ENCODE measurements around the gene DPP6.

The DPP6 gene

DNA sequence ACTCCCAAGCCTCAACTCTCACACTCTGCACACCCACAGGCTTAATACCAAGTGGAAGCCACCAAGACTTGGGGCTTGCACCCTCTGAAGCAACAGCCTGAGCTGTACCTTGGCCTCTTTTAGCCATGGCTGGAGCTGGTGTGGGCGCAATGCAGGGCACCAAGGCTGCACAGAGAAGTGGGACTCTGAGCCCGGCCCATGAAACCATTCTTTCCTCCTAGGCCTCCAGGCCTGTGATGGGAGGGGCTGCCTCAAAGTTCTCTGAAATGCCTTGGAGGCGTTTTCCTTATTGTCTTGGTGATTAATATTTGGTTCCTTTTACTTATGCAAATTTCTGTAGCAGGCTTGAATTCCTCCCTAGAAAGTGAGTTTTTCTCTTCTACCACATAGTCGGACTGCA, 674.2 kb downstream of the DPP6 start:
- Histone ChIP-seq H3K36me3 (no peaks in the 10 kb centered on the region), H3K4me3 (ENCODE audit: low read depth in 1 of 2, low read length in 1 of 2) (no peak overlapping the region), H3K9me3 (no peaks in the 10 kb centered on the region), H3K4me1 (ENCODE audit: control insufficient read depth in 1 of 2, insufficient read depth in 1 of 2, low read depth in 1 of 2, low read length in 1 of 2) (no peaks in the 10 kb centered on the region), H3K27ac (no peak overlapping the region), H3K27me3 (no peaks in the 10 kb centered on the region)
- TF ChIP-seq CTCF (IDR thresholded peaks at IDR 0.05): no peak

- no peak for TF ChIP-seq CTCF (IDR thresholded peaks at IDR 0.05)
- Histone ChIP-seq H3K4me1 (ENCODE audit: control insufficient read depth in 1 of 2, insufficient read depth in 1 of 2, low read depth in 1 of 2, low read length in 1 of 2) (no peaks in the 10 kb centered on the region), H3K27ac (no peak overlapping the region), H3K9me3 (no peaks in the 10 kb centered on the region), H3K27me3 (no peaks in the 10 kb centered on the region), H3K36me3 (no peaks in the 10 kb centered on the region), H3K4me3 (ENCODE audit: low read depth in 1 of 2, low read length in 1 of 2) (no peak overlapping the region)
These were observed 676.9 kb downstream of the DPP6 start for GRCh38 chr7:154729056-154729455.

DNA sequence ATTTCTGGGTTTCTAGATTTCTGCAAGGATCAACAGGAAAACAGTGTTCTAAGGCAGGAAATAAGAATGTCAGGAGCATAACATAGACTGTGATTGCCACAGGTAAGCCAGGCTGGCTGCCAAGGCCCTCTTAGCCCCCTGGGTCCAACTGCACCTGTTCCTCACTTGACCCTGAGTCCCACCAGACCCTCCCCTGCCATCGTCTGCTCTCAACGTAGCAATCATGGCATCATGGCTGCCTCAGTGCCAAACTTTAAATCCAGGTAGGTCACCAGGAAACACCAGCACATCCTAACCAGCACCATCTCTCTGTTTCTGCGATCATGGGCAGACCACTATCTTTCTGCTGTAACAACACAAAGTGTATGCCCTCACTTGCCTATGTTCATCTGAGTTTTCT, 683.6 kb downstream of the DPP6 start:
- Histone ChIP-seq H3K27me3 (no peaks in the 10 kb centered on the region), H3K4me1 (ENCODE audit: control insufficient read depth in 1 of 2, insufficient read depth in 1 of 2, low read depth in 1 of 2, low read length in 1 of 2) (no peaks in the 10 kb centered on the region), H3K36me3 (no peaks in the 10 kb centered on the region), H3K9me3 (no peaks in the 10 kb centered on the region), H3K27ac (no peak overlapping the region), H3K4me3 (ENCODE audit: low read depth in 1 of 2, low read length in 1 of 2) (no peak overlapping the region)
- no peak for TF ChIP-seq CTCF (IDR thresholded peaks at IDR 0.05)

DNA sequence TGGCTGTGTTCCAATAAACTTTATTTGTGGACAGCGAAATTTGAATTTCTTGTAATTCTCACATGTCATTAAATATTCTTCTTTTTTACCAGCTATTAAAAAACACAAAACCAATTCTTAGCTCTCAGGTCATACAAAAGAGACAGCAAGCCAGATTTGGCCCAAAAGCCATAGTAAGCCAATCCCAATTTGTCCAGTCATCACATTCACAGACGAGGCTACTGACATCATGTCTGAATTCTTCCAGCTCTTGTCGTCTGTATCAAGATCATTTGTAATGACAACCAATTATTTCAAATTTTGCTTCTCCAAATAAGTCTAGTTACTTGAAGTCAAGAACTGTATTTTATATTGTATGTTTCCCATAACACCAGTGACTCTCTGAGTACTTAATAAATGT, 684.2 kb downstream of the DPP6 start:
- Histone ChIP-seq H3K27ac (no peak overlapping the region), H3K4me1 (ENCODE audit: control insufficient read depth in 1 of 2, insufficient read depth in 1 of 2, low read depth in 1 of 2, low read length in 1 of 2) (no peaks in the 10 kb centered on the region), H3K4me3 (ENCODE audit: low read depth in 1 of 2, low read length in 1 of 2) (no peak overlapping the region), H3K36me3 (no peaks in the 10 kb centered on the region), H3K27me3 (no peaks in the 10 kb centered on the region), H3K9me3 (no peaks in the 10 kb centered on the region)
- TF ChIP-seq CTCF (IDR thresholded peaks at IDR 0.05): no peak

DNA sequence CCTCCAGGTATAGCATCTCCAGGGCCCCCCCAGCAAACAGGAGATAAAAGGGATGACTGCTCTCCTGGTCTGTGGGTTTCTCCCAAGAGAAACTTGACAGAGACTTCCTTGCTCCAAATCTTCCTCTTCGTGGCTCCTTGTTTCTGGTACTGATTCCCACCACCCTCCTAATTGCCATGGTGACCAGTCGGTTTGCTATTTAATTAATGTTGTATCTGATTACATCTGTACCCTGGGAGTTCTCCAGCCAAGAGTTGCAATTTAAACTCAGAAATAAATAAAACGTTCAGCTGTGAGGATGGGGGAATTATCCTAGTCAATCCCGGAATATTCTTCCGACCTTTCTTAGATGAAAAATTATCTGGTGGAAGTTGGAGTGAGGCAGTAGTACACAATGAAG, 686.0 kb downstream of the DPP6 start:
- H3K4me1 ChIP-seq (ENCODE audit: control insufficient read depth in 1 of 2, insufficient read depth in 1 of 2, low read depth in 1 of 2, low read length in 1 of 2): no peaks in the 10 kb centered on the region
- H3K36me3 ChIP-seq: no peaks in the 10 kb centered on the region
- H3K9me3 ChIP-seq: no peaks in the 10 kb centered on the region
- no peak overlapping the region for H3K4me3 ChIP-seq (ENCODE audit: low read depth in 1 of 2, low read length in 1 of 2)
- TF ChIP-seq CTCF (IDR thresholded peaks at IDR 0.05): no peak
- H3K27me3 ChIP-seq: no peaks in the 10 kb centered on the region
- no peak overlapping the region for H3K27ac ChIP-seq

- Histone ChIP-seq H3K4me3 (ENCODE audit: low read depth in 1 of 2, low read length in 1 of 2) (no peak overlapping the region), H3K27me3 (no peaks in the 10 kb centered on the region), H3K27ac (no peak overlapping the region), H3K9me3 (no peaks in the 10 kb centered on the region), H3K4me1 (ENCODE audit: control insufficient read depth in 1 of 2, insufficient read depth in 1 of 2, low read depth in 1 of 2, low read length in 1 of 2) (no peaks in the 10 kb centered on the region), H3K36me3 (no peaks in the 10 kb centered on the region)
- no peak for TF ChIP-seq CTCF (IDR thresholded peaks at IDR 0.05)
These were observed 688.9 kb downstream of the DPP6 start for GRCh38 chr7:154741131-154741530.

Data from neutrophil (primary cell).